IMR-90 (cell line): Measurements from ENCODE around the gene IFNLR1. TPM values are rescaled to one million over a fixed set of nuclear protein-coding genes. Genes with fewer than 3 reads are reported as not detected.

Source experiments
- ATAC-seq: fragments of 200-7000 bp; cut with Tn5 transposase; 2 replicates; pipeline ENCODE4 v1.9.1; 2020; ENCODE audit warnings: low read depth, mild to moderate bottlenecking, moderate library complexity
- BruUV-seq: library from RNA; stranded (reverse); fragments of 400-500 nt; replicated peaks from 2 replicates; lab custom pipeline; 2021; lab: Mats Ljungman, UMichigan
- CTCF ChIA-PET: fragments of 300-600 bp; formaldehyde crosslinking; extraction: SDS; loops from one replicate; lab custom pipeline; 2021; ENCODE audit warnings: antibody characterized with exemption; lab: Yijun Ruan, JAX
- POLR2A ChIA-PET: fragments of 300-600 bp; sonication (Branson Sonifier 250); formaldehyde crosslinking; loops from one replicate; lab custom pipeline; 2022; ENCODE audit warnings: antibody characterized with exemption; ENCODE audit not compliant: unreplicated experiment; lab: Charles Lee
- DNase-seq: peaks from one replicate; pipeline ENCODE4 v3.0.0; 2013
- H2AFZ ChIP-seq: replicated peaks from 2 replicates; pipeline ENCODE3; 2013; ENCODE audit warnings: low read length, mild to moderate bottlenecking; ENCODE audit not compliant: poor library complexity
- H2AK5ac ChIP-seq: 2 replicates; pipeline ENCODE4 v1.6.1; 2013; ENCODE audit warnings: low read depth, low read length, inconsistent platforms
- H2AK9ac ChIP-seq: replicated peaks from 2 replicates; pipeline ENCODE3; 2013; ENCODE audit warnings: mild to moderate bottlenecking, low read depth, low read length, moderate library complexity; ENCODE audit not compliant: poor library complexity
- H2BK120ac ChIP-seq: 2 replicates; pipeline ENCODE4 v1.6.1; 2013; ENCODE audit warnings: low read depth, low read length, inconsistent platforms
- H2BK15ac ChIP-seq: 3 replicates; pipeline ENCODE4 v1.6.1; 2013; ENCODE audit warnings: low read depth, low read length, inconsistent platforms
- H2BK20ac ChIP-seq: 2 replicates; pipeline ENCODE4 v1.6.1; 2013; ENCODE audit warnings: low read depth, mild to moderate bottlenecking, inconsistent platforms, low read length, moderate library complexity
- H2BK5ac ChIP-seq: 2 replicates; pipeline ENCODE4 v1.6.1; 2013; ENCODE audit warnings: mild to moderate bottlenecking, low read depth, low read length, inconsistent platforms; ENCODE audit not compliant: poor library complexity, severe bottlenecking
- H3K14ac ChIP-seq: replicated peaks from 2 replicates; pipeline ENCODE4 v1.6.1; 2013; ENCODE audit warnings: low read depth, low read length, inconsistent platforms
- H3K18ac ChIP-seq: 2 replicates; pipeline ENCODE4 v1.6.1; 2013; ENCODE audit warnings: low read depth, low read length, control low read depth
- H3K23ac ChIP-seq: 2 replicates; pipeline ENCODE4 v1.6.1; 2013; ENCODE audit warnings: low read depth, low read length, inconsistent platforms
- H3K27ac ChIP-seq: 2 replicates; pipeline ENCODE4 v1.5.1; 2013; ENCODE audit warnings: mild to moderate bottlenecking, control low read depth, low read length; ENCODE audit not compliant: insufficient read depth
- H3K27me3 ChIP-seq: 2 replicates; pipeline ENCODE4 v1.6.1; 2013; ENCODE audit warnings: low read length; ENCODE audit not compliant: control insufficient read depth, insufficient read depth
- H3K36me3 ChIP-seq: 2 replicates; pipeline ENCODE4 v1.6.1; 2013; ENCODE audit warnings: low read length, mixed read lengths; ENCODE audit not compliant: control insufficient read depth, insufficient read depth
- H3K4ac ChIP-seq: 2 replicates; pipeline ENCODE4 v1.6.1; 2013; ENCODE audit warnings: low read depth, low read length, inconsistent platforms
- H3K4me1 ChIP-seq: 2 replicates; pipeline ENCODE4 v1.6.1; 2013; ENCODE audit warnings: low read length, mixed read lengths; ENCODE audit not compliant: control insufficient read depth, insufficient read depth
- H3K4me2 ChIP-seq: 2 replicates; pipeline ENCODE4 v1.6.1; 2013; ENCODE audit warnings: low read depth, mild to moderate bottlenecking, control low read depth, low read length, moderate library complexity
- H3K4me3 ChIP-seq: 2 replicates; pipeline ENCODE4 v1.5.1; 2013; ENCODE audit warnings: low read depth, mild to moderate bottlenecking, control low read depth, low read length, moderate library complexity; ENCODE audit not compliant: insufficient read depth
- H3K56ac ChIP-seq: 2 replicates; pipeline ENCODE4 v1.6.1; 2013; ENCODE audit warnings: low read length, inconsistent platforms; ENCODE audit not compliant: insufficient read depth; ENCODE audit errors: extremely low read depth
- H3K79me1 ChIP-seq, 2 experiments: 2 replicates each; pipeline ENCODE4 v1.6.1; 2013; ENCODE audit warnings: low read length in 2 of 2, inconsistent platforms in 1 of 2, low read depth in 1 of 2
- H3K9ac ChIP-seq: 2 replicates; pipeline ENCODE4 v1.6.1; 2013; ENCODE audit warnings: low read depth, low read length, control low read depth
- H3K9me1 ChIP-seq: 2 replicates; pipeline ENCODE4 v1.6.1; 2013; ENCODE audit warnings: low read length, inconsistent platforms; ENCODE audit not compliant: insufficient read depth
- H3K9me3 ChIP-seq: 2 replicates; pipeline ENCODE4 v1.6.1; 2013; ENCODE audit warnings: low read length; ENCODE audit not compliant: control insufficient read depth, insufficient read depth
- H4K20me1 ChIP-seq: 2 replicates; pipeline ENCODE4 v1.6.1; 2013; ENCODE audit warnings: low read length, inconsistent platforms; ENCODE audit not compliant: insufficient read depth
- H4K5ac ChIP-seq: 2 replicates; pipeline ENCODE4 v1.6.1; 2013; ENCODE audit warnings: mild to moderate bottlenecking, low read depth, low read length, control low read depth
- H4K8ac ChIP-seq, 2 experiments: 2 replicates each; pipeline ENCODE4 v1.6.1; 2013; ENCODE audit warnings: low read depth in 2 of 2, low read length in 2 of 2, control low read depth in 1 of 2, inconsistent platforms in 1 of 2
- H4K91ac ChIP-seq: 2 replicates; pipeline ENCODE4 v1.6.1; 2013; ENCODE audit warnings: low read depth, low read length, inconsistent platforms; ENCODE audit not compliant: insufficient read depth
- FOS ChIP-seq: fragments of 150-350 bp; IDR thresholded peaks from 2 replicates; pipeline ENCODE4 v1.6.1; 2016; ENCODE audit warnings: low read depth, low read length
- WGBS, 2 experiments: methylation state at CpG; one replicate each; pipeline versions ENCODE4 v1.1.5 to v1.1.7; 2013; ENCODE audit warnings: missing lambda C conversion rate in 2 of 2; ENCODE audit not compliant: insufficient read length in 1 of 2; ENCODE audit errors: extremely low coverage in 2 of 2; 5-methylcytosine and 5-hydroxymethylcytosine counted together
- dilution Hi-C: fragments of 300-500 bp; cut with HindIII; formaldehyde crosslinking; loops from one replicate; pipeline ENCODE4 v1.14.3; 2018; ENCODE audit warnings: low sequenced_read_pairs; ENCODE audit not compliant: unreplicated experiment
- in situ Hi-C: fragments of 300-500 bp; cut with MboI; formaldehyde crosslinking; loops from 3 replicates; pipeline ENCODE4 v1.14.3; 2019; ENCODE audit warnings: low sequenced_read_pairs, inconsistent platforms, mixed read lengths
- intact Hi-C: fragments of 100-400 bp; cut with micrococcal nuclease; formaldehyde crosslinking; loops from 2 replicates; pipeline ENCODE4 v1.10.0; 2022
- polyA plus RNA-seq, 3 experiments: library from polyadenylated mRNA; depleted of rRNA; stranded (reverse); fragments of >200 nt; gene quantifications; 2 replicates each; pipeline ENCODE4 v1.2.3, GENCODE V29; 2012; ENCODE audit warnings: low replicate concordance in 1 of 3
- total RNA-seq: library from RNA; depleted of rRNA; stranded (reverse); fragments of >200 nt; gene quantifications from 2 replicates; pipeline ENCODE4 v1.2.3, GENCODE V29; 2012
- TF ChIP-seq, protein P1 (sequence below): fragments of 150-350 bp; IDR thresholded peaks from 2 replicates; pipeline ENCODE4 v1.6.1; 2017; ENCODE audit warnings: mild to moderate bottlenecking, antibody characterized with exemption, low read length, low read depth

Gene IFNLR1
- total and polyA plus RNA-seq, 2 of the 4 experiments (the other 2 are of a cell fraction): not detected

DNA sequence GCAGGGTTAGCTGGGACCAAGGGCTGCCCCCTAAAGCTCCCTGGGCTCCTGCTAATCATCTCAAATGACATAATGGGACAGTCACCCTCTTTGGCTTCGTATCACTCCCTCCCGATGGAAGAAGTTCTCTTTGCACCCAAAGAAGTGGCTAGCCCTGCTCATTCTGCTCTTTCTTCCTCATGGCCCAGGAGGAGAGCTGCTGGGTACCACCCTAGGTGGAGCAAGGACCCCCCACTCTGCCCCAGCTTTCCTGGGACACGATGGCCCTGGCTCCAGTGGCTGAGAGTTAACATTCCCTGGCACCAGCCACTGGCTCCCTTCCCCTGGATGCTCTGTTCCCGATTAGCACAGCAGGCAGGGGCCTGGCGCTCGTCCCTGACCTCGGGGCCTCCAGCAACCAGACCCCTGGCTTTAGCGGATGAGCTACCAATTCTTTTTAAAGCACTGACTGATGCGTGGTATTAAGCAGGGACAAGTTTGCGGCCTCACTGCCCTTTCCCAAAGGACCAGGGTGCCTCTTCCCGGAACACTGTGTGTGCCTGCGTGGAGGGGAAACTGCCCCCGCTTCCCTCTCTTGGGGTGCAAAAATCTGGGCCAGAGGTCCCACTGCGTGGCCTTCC is 76.3 kb downstream of the IFNLR1 start:
- DNase-seq (no peak), ATAC-seq (no peak)
- Histone ChIP-seq H3K9ac (no peak overlapping the region), H3K27me3 (peaks cover 33% of the 10 kb centered on the region), H3K23ac (no peak overlapping the region), H2BK120ac (no peak overlapping the region), H4K91ac (no peak overlapping the region), H2BK20ac (no peak overlapping the region), H3K36me3 (no peaks in the 10 kb centered on the region), H3K56ac (no peak overlapping the region), H3K79me1 (no peaks in the 10 kb centered on the region), H3K9me1 (no peaks in the 10 kb centered on the region), H3K4me1 (peaks cover 3% of the 10 kb centered on the region; the same call in 1 of the 2 replicates), H3K9me3 (no peaks in the 10 kb centered on the region), H3K4me2 (no peak overlapping the region), H2BK5ac (no peak overlapping the region), H2AFZ (no peak overlapping the region), H2AK5ac (no peak overlapping the region), H4K20me1 (no peaks in the 10 kb centered on the region), H4K5ac (no peak overlapping the region), H3K27ac (no peak overlapping the region), H3K18ac (no peak overlapping the region), H2AK9ac (no peak overlapping the region), H4K8ac (no peak overlapping the region), H3K4ac (no peak overlapping the region), H3K14ac (no peak overlapping the region), H2BK15ac (no peak overlapping the region), H3K4me3 (no peak overlapping the region)
- BruUV-seq: no TSS peak
- dilution Hi-C loops: no loop called here
- in situ Hi-C loops: no loop called here
- CTCF ChIA-PET: interaction anchor here (0.5 kb wide), 1 partner anchor 365 kb away, joined by 3 read pairs; no protein-coding TSS in a partner anchor
- WGBS, 2 experiments: 52% methylated on average over 7 of the region's 14 CpGs; no CpG with 5 or more reads in 1 of the 2 experiments
- intact Hi-C loops: no loop called here
- POLR2A ChIA-PET: no interaction called here
- no peak for TF ChIP-seq FOS
- TF ChIP-seq, protein P1, sequence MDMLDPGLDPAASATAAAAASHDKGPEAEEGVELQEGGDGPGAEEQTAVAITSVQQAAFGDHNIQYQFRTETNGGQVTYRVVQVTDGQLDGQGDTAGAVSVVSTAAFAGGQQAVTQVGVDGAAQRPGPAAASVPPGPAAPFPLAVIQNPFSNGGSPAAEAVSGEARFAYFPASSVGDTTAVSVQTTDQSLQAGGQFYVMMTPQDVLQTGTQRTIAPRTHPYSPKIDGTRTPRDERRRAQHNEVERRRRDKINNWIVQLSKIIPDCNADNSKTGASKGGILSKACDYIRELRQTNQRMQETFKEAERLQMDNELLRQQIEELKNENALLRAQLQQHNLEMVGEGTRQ: no peak
